Upper lobe of left lung (tissue), 4 donors: Measurements from ENCODE around the gene ZNF273.

Experiments
- POLR2AphosphoS5 ChIP-seq, 2 donors: sonication (generic); formaldehyde crosslinking; IDR thresholded peaks; one replicate each; pipeline ENCODE4 v1.5.1; 2017; ENCODE audit warnings: antibody characterized with exemption in 2 of 2
- TF ChIP-seq, protein P1 (sequence below), 6 experiments: fragments of 450-650 bp in 4 of 6; fragments of 200-600 bp in 2 of 6; sonication (generic) in 2 of 6; IDR thresholded peaks; one replicate each; pipeline ENCODE4 v1.5.1; 2016 to 2019; ENCODE audit warnings: antibody characterized with exemption in 6 of 6

DNA sequence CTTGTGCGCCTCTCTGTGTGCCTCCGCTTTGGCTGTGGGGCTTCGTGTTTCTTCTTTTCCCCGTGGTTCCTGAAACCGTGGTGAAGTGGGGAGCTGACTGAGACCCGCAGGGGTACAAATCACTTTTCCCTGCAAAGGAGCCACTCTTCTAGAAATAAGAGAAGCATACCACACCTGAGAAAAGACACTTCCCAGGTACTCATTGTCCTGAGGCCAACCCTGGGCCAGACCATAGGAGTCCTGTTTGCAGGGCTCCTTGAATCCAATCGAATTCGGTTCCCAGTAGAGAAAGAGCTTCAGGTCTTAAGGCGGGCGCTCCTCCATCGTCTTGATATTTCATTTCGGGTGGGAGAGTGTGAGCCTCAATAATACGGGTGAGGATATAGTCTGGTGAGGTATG is 32.4 kb upstream of the ZNF273 start:
- TF ChIP-seq, protein P1, sequence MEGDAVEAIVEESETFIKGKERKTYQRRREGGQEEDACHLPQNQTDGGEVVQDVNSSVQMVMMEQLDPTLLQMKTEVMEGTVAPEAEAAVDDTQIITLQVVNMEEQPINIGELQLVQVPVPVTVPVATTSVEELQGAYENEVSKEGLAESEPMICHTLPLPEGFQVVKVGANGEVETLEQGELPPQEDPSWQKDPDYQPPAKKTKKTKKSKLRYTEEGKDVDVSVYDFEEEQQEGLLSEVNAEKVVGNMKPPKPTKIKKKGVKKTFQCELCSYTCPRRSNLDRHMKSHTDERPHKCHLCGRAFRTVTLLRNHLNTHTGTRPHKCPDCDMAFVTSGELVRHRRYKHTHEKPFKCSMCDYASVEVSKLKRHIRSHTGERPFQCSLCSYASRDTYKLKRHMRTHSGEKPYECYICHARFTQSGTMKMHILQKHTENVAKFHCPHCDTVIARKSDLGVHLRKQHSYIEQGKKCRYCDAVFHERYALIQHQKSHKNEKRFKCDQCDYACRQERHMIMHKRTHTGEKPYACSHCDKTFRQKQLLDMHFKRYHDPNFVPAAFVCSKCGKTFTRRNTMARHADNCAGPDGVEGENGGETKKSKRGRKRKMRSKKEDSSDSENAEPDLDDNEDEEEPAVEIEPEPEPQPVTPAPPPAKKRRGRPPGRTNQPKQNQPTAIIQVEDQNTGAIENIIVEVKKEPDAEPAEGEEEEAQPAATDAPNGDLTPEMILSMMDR (IDR thresholded peaks at IDR 0.05), result no peak
- no peak for TF ChIP-seq POLR2AphosphoS5 (IDR thresholded peaks at IDR 0.05)
